ENCODE results near the gene AURKB.
"Not testable (repeated sequence)": the region's sequence is repeated elsewhere in the genome, so short reads cannot be mapped to it uniquely, and the experiment has no call there.

AURKB gene

DNA sequence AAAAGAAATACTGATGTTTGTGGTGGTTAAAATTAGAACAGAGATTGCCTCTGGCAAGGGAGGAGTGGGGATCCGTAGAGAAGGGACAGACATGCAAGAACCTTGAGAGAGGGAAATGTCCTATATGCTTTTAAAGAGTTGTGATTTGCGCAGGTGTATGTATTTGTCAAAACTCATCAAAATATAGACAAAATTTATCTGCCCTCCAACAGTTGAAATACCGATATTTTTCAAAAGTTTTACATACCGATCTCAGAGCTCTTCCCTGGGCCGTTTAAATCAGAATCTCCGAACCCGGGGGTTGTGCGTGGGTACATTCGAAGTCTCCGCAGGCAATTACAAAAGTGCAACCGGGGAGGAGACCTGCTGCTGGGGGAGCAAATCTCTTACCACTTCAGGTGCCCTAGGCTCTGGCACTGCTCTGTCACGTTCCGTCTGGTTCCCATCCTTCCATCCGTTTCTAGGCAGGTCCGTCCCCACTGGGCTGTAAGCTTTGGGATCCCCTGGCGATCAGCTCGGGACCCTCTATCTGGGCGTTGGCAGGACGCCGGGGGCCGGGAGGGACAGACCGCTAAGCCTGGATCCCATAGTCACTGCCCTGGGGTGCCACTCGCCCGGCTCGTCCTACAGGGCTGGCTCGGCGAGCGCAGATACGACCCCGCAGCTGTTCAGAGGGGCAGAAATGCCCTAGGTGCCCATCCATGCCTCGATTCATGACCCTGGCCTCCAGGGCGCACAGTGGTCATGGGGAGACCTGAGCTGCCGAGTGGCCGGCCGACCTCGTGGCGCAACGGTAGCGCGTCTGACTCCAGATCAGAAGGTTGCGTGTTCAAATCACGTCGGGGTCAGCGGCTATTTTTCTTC lies 24.6 kb downstream of the AURKB start:
- no peak for TF ChIP-seq ZFX (IDR thresholded peaks at IDR 0.05; ENCODE audit: borderline replicate concordance)
- TF ChIP-seq, protein P1, sequence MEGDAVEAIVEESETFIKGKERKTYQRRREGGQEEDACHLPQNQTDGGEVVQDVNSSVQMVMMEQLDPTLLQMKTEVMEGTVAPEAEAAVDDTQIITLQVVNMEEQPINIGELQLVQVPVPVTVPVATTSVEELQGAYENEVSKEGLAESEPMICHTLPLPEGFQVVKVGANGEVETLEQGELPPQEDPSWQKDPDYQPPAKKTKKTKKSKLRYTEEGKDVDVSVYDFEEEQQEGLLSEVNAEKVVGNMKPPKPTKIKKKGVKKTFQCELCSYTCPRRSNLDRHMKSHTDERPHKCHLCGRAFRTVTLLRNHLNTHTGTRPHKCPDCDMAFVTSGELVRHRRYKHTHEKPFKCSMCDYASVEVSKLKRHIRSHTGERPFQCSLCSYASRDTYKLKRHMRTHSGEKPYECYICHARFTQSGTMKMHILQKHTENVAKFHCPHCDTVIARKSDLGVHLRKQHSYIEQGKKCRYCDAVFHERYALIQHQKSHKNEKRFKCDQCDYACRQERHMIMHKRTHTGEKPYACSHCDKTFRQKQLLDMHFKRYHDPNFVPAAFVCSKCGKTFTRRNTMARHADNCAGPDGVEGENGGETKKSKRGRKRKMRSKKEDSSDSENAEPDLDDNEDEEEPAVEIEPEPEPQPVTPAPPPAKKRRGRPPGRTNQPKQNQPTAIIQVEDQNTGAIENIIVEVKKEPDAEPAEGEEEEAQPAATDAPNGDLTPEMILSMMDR (IDR thresholded peaks at IDR 0.05) = no peak
- peak overlapping the region; percentile 96 for H3K27ac ChIP-seq

DNA sequence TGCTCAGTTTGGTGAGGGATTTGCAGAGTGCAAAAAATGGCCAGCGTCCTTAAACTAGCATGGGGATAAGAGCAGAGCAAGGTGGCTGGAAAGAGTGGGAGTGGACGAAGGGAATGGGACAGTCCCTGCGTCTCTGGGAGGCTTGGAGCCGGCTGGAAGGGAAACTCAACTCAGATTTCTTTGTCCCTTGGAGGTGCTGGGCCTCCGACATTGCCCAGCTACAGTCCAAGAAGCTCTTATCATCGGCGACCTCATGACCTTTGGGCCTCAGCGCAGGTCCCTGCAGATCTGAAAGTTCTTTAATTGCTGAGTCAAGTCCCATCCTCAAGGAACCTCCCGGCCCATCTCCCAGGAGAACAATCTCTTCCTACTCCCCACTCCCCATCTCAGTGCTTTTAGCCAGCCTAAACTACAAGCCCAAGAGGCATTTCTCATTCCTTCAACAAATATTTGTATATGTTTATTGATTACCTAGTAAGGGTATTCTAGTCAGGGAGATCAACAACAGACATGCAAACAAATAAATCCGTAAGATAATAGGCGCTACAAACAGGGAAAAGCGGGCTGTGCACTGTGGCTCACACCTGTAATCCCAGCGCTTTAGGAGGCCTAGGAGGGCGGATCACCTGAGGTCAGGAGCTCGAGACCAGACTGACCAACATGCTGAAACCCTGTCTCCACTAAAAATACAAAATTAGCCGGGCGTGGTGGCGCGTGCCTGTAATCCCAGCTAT lies 33.2 kb downstream of the AURKB start:
- H3K27ac ChIP-seq = peak overlapping the region; percentile 95
- TF ChIP-seq, protein P1 (IDR thresholded peaks at IDR 0.05) = no peak
- no peak for TF ChIP-seq ZFX (IDR thresholded peaks at IDR 0.05; ENCODE audit: borderline replicate concordance)

- TF ChIP-seq, protein P1 (IDR thresholded peaks at IDR 0.05) = no peak
- peak within 1 kb of the TSS; percentile 95 for H3K27ac ChIP-seq
These were observed 34.0 kb downstream of the AURKB start, which contains the start of gene TMEM107 for GRCh38 chr17:8176197-8176940. TMEM107 (minus strand) TSS chr17:8176380; CDS start chr17:8176286, 94 bp downstream.

GRCh38 chr17:8175795-8176196 lies 34.6 kb downstream of the AURKB start:
- no peak for TF ChIP-seq ZFX (IDR thresholded peaks at IDR 0.05; ENCODE audit: borderline replicate concordance)
- TF ChIP-seq, protein P1 (IDR thresholded peaks at IDR 0.05) = no peak
- H3K27ac ChIP-seq = peak overlapping the region; percentile 95

DNA sequence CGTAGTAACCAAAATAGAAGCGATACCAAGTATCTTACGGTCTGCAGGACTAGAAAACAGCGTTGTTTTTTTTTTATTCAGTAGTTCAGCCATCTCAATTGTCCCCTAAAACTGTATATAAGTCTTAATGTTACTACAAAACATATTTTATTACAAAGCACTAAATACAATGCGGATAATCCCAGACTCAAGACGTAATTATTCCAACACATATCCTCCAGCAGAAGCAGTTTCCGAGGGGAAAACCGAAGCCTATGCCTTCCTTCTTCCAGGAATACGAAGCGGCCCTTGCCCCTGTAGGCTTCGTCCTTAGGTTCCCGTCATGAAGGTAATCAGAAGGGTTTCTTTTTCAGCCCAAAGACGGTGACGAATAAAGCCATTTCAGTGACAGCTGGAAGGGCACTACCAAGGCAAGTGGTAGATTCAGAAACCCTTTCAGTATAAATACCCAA lies 36.5 kb downstream of the AURKB start:
- peak overlapping the region; percentile 95 for H3K27ac ChIP-seq
- no peak for TF ChIP-seq ZFX (IDR thresholded peaks at IDR 0.05; ENCODE audit: borderline replicate concordance)
- TF ChIP-seq, protein P1 (IDR thresholded peaks at IDR 0.05) = no peak

- TF ChIP-seq, protein P1 (IDR thresholded peaks at IDR 0.05) = no peak
- no peak for TF ChIP-seq ZFX (IDR thresholded peaks at IDR 0.05; ENCODE audit: borderline replicate concordance)
- H3K27ac ChIP-seq = peak overlapping the region; percentile 95
These were observed 37.1 kb downstream of the AURKB start for GRCh38 chr17:8173056-8173870.

- not testable (repeated sequence) for H3K27ac ChIP-seq
These were observed 40.2 kb downstream of the AURKB start for GRCh38 chr17:8170186-8170585.
